Stimulated activated CD4-positive, alpha-beta T cell treated with anti-CD3 and anti-CD28 coated beads, Interleukin-1b, Interleukin-23, amount 100 ng/mL, for 48 hours (primary cell): Measurements from ENCODE around the gene TTC21A.
A peak's percentile ranks its signal among the peaks of the same experiment; 100 is the strongest.
"Not testable (repeated sequence)": the region's sequence is repeated elsewhere in the genome, so short reads cannot be mapped to it uniquely, and the experiment has no call there.

Source experiments
- DNase-seq: peaks from one replicate; pipeline ENCODE4 v3.0.0-alpha.2; 2020

TTC21A gene

GRCh38 chr3:39107388-39108199 is at the start of gene TTC21A, which contains the start of gene GORASP1:
TSS of gene TTC21A (plus strand) at chr3:39107680. CDS start at chr3:39107838, 158 bp downstream.
TSS of gene GORASP1 (minus strand) at chr3:39107627. CDS start at chr3:39107541, 86 bp downstream.
- peak; percentile 54 for DNase-seq

DNA sequence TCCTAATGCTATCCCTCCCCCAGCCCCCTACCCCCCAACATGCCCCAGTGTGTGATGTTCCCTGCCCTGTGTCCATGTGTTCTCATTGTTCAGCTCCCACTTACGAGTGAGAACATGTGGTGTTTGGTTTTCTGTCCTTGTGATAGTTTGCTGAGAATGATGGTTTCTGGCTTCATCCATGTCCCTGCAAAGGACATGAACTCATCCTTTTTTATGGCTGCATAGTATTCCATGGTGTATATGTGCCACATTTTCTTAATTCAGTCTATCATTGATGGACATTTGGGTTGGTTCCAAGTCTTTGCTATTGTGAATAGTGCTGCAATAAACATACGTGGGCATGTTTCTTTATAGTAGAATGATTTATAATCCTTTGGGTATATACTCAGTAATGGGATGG is 46.3 kb upstream of the TTC21A start:
- DNase-seq: not testable (repeated sequence)

DNA sequence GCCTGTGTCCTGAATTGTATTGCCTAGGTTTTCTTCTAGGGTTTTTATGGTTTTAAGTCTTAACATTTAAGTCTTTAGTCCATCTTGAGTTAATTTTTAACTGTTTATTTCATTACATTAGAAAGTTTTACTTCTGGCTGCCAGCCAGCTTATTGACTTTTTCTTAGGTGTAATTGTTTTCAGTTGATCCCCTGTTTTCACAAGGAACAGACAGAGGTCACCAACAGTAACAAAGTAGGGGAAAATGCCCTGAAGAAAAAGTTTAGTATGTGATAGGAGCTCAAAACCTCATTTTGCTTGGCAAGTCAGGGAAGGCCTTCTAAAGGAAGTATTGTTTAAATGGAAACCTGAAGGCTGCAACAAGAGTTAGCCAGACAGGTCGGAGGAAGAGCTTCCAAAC is 45.3 kb upstream of the TTC21A start:
- DNase-seq: no peak

- no peak for DNase-seq
Observed at GRCh38 chr3:39063143-39063542, 44.3 kb upstream of the TTC21A start.

DNA sequence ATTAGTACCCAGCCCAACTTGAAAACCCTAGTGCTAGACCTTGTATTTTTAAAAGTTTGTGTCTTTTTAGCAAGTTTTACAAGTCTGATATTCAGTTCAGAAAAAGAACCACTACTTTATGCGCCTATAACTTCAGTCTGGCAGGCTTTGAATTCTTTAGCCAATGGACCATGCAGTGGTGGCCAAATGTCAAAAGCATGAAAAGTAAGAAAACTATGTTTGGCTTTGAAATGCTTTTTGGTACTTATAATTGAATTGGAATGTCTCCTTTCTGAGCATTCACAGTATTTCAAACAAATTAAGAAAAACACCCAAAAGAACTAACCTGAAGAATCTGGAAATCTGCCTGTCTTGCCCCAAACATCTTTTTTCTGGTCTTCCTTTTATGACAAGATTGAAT is 42.8 kb upstream of the TTC21A start:
- DNase-seq: no peak

DNA sequence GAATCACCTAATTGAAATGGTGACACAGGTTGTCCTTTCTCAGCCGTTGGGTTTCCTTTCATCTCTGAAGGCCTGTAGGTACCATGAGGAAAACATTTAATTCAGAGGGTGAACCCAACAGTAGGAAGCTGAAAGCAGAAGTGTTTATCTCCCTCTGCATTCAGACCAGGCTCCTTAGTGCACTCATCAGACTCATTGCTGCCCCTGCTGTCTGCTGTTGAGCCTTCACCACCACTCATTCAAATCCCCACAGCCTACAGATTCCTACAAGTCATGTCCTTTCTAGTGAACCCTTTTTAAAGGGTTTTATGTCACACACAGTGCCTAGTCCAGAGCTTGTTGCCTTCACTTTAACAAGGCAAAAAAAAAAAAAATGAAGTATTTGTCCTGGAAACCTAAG is 42.3 kb upstream of the TTC21A start:
- peak; percentile 17 for DNase-seq

DNA sequence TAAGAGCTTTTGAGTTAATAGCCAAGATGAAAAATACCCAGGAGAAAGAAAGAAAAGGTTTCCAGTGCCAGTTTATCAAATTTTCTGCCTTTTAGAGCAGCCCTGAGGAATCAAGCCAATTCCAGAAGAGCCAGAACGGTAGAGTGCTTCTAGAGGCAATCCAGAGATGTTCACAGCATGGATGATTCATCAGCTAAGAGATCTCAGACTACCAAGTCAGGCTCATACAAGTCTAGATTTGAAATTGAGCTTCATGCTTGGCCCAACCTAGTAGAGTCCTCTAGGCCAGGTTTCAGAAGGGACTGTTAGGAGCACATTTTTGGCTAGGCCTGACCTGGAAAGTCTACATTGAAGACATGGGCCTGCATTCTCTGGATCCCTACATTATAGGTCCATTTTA is 40.2 kb upstream of the TTC21A start:
- DNase-seq: no peak

DNA sequence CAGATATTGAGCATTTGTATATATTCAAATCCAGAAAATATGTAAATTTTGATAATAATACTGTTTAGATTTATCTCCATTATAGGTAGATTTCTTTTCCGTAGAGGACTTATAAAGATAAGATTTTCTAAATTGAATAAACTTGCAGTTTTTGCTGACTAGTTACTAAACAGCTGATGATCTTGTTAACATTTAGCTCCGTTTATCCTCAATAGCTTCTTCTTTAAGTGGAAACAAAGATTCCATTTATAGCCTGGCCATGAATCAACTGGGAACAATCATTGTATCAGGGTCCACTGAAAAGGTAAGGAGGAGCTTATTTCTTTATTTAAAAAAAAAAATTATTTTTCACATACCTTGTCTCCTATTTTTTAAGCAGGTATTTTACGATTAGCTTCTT is 38.9 kb upstream of the TTC21A start:
- no peak for DNase-seq

- DNase-seq: no peak
Observed at GRCh38 chr3:39075910-39076309, 31.6 kb upstream of the TTC21A start.

- DNase-seq: no peak
Observed at GRCh38 chr3:39079530-39079929, 27.9 kb upstream of the TTC21A start.

DNA sequence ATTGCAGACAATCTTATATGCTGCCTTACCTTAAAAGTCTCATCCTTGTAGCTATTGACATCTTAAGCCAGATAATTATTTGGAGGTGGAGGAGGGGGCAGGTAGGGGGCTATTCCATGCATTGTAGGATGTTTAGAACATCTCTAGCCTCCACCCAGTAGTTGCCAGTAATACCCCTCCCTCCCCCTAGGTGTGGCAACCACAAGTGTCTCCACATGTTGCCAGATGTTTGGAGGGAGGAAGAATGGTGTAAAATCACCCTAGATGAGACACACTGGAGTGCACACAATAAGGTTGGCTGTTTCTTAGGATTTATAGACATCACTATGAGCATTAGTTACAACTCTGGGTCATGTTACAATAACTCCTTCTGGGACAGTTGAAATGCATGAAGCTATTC is 27.5 kb upstream of the TTC21A start:
- DNase-seq: no peak

DNA sequence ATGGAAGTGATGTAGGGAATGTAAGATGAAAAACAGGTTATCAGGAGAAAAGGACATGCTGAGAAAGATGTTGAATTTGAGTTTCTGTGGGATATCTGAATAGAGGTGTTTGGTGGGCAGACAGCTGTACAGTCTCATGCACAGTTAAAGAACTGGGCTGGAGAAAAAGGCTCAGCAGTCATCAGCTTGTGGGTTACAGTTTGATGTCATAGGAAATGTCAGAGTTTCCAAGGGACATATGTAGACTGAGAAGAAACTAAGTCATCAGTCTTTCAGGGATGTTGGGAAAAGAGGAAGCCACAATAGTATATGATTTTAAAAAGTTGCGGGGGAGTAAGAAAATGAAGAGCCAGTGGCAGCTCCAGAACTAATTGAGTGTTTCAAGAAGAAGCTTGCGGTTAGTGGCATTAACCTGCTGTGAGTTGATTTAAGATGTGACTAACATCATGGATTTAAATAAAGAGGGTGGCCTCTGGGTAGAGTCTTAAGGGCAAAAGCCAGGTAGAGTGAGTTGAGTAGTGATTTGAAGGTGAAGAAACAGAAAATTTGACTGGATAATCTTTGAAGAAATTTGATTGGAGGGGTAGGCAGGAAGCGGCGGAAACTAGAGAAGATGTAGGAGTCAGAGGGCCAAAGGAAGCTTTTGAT is 24.7 kb upstream of the TTC21A start:
- DNase-seq: no peak

- DNase-seq: no peak
Observed at GRCh38 chr3:39086144-39086543, 21.3 kb upstream of the TTC21A start.

- no peak for DNase-seq
Observed at GRCh38 chr3:39088456-39088855, 19.0 kb upstream of the TTC21A start.

GRCh38 chr3:39088889-39089288 is 18.6 kb upstream of the TTC21A start:
- no peak for DNase-seq

GRCh38 chr3:39090922-39091321 is 16.6 kb upstream of the TTC21A start:
- DNase-seq: no peak

DNA sequence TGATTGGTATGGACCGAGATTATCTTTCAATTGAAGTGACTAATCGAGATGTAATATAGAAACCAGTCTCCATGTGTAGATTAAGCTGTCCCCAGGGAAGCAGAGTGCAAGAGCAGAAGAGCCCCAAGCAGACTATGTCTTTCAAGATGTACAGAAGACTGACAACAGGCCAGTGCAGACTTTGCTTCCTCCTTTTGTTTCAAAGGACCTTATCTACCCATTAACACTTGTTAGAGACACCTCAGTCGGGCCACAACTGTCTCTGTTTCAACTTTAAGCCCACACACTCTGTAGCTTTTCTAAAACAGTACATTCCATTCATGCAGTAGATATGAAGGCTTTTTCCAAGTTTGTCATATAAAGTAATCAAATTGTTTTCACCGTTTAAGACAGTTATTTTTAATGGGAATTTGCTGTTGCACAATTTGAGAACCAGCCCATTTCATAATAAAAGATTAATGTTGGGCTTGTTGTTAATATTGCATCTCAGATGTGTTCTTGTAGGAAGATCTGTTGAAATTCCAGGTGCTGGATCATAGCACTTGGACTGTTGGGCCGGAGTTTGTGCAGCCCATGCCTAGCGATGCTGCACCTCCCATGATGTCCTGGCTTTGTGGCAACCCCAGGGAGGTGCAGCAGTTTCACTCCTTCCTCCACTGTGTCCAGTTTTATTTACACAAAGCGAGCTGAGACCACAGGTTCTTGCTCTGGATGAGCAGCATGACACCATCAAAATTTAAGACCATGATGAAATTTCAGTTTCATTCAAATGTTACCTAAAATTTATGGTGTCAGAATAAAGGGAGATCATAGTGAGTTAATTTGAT is 12.4 kb upstream of the TTC21A start:
- DNase-seq: no peak

GRCh38 chr3:39095778-39096177 is 11.7 kb upstream of the TTC21A start:
- DNase-seq: no peak

- no peak for DNase-seq
Observed at GRCh38 chr3:39096775-39097174, 10.7 kb upstream of the TTC21A start.

DNA sequence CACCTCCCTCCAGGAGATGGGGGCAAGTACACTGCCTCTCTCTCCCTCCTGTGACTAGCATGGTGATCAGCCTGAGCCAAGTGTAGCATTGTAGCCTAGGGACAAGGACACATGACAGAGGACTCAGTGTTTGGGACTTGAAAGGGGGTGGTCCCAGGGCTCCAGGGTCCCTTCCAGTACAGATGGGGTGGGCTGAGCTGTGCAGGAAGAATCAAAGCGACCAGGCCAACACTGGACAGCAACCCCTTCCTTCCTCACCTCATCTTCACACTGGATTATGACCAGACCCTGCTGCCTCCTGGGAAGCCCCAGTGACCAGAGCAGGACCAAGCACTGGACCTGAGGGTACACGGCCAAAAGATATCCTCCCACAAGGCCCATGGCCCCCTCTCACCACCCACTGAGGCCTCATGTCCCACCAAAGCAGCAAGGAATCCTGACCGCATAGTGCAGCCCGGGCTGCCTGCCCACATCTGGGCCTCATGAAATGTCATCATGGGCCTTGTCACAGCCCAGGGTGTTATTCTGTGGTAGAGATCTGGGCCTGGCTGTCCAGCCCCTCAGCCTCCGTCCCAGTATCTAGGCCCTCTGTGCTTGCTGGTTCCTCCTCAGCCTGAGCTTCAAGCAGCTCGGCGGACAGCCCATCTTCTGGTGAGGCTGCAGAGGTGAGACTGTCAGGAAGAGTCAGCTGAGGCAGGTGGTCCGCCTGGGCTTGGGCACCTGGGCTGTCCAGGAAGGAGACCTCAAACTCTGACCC is 9.6 kb upstream of the TTC21A start:
- no peak for DNase-seq

DNA sequence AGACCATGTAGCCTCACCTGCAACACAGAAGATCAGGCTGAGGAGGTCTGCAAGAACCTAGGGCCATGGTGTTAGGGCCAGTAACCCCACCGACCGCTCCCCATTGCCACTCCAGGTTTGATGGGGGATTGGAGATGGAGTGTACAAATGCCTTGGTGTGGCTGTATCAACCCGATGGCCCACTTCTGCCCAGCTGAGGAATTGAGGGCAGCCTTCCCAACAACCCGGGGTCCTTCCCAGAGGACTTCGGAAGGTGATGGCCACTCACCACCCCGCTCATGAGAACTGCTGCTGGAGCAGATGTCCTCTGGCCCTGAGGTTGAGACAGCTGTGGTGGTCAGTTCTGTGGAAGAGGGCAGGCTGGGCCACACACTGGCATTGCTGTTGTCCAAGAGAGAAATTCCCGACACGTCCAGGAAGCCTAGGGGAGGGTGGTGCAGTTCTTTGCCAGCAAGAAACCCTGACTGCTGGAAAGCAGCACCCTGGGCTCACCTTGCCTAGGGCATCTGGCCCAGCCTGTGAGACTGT is 8.9 kb upstream of the TTC21A start:
- no peak for DNase-seq

DNA sequence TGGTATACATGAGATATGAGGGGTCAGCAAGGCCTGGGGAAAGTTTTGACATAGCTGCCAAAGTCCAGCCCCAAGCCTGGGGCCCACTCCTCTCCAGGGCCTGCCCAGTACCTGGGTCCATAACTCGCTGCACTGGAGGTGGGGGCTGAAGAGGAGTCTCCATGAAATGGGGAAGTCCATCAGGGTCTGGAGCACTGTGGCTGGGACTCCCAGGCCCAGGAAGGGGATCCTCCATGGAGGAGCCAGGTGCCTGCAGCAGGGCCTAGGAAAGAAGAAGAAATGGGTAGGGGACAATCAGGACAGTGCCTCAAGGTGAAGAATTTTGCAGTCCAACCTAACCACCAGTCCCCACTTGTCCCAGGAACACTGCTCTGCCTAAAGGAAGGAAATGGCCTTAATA is 8.2 kb upstream of the TTC21A start:
- DNase-seq: no peak
